ENCODE measurements around the gene MACIR. TPM values are rescaled to one million over a fixed set of nuclear protein-coding genes. Genes with fewer than 3 reads are reported as not detected.

Gene MACIR
- total RNA-seq, 2 experiments from 2014 or later = 1.3 to 1.6 TPM

DNA sequence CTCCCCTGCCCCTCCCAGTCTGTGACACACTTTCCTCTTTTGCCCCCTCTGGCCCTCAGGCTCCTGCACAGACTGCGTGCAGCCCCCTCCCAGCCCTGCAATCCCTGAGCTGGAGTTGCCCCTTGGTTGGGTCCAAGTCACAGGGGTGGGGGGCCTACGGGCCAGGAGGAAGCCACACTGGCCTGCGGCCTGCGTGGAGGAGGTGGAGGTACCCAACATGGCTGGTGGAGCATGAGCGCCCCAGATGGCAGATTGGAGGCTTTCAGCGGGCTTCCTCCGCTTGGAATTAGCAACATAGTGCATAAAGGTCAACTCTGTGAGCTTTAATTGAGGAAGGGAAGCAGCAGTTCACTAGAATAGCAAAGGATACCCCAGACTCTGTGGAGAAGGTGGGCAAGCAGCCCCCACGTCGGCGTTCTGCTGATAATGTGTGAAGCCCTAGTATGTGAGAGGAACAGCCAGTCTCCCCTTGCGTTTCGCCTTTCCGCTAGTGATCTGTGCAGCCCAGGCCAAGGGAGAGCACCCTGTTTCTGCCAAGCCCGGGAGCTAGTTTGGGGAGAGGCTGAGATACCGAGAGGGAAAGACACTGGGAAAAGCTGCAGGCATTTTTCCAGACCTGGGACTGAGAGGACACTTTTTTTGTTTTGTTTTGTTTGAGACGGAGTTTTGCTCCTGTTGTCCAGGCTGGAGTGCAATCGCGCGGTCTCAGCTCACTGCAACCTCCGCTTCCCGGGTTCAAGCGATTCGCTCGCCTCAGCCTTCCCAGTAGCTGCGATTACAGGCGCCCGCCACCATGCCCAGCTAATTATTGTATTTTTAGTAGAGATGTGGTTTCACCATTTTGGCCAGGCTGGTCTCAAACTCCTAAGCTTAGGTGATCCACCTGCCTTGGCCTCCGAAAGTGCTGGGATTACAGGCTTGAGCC is 35.3 kb upstream of the MACIR start:
- H3K36me3 Mint-ChIP-seq (ENCODE audit: low read depth) = peaks cover 6% of the 10 kb centered on the region

DNA sequence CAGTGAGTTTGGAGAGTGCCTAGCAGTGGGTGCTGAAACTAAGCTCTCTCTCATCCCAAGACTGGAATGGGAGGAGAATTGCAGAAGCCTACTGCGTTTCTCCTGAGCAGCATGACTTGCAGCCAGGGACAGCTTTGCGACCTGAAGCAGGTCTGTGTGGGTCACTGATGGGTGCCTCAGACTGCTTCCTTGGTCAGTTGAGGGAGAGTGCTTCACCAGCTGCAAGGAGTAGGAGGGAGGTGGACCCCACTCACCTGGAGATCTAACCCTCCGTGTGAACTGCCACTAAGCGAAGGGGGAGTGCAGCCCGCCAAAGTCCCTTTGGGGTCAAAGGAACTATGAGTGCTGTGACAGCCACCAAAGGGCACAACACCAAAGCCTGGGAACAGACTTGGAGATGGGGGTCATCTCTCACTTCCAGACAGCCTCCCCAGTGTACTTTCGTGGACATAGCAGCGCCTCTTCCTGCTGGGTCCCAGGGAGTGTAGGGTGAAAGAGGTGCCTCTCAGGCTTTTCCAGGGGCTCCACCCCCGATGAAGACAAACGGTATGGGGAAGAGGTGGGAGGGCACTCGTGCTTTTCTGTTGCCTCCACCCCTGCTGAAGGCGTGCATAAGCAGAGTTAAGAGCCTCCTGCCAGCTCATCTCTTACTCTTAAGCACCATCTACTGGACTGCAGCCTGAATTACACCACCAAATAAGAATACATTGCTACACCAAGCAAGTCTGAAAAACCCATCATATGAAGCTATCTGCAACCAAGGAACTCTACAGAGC is 34.3 kb upstream of the MACIR start:
- DNase-seq (peak in 11 of 14 experiments; percentile 2 to 72 (median 17)), ATAC-seq (ENCODE audit: poor library complexity) (peak; percentile 97)
- peaks cover 0 to 10% of the 10 kb centered on the region in 2 experiments for H3K27me3 ChIP-seq (ENCODE audit: control insufficient read depth in 1 of 2, insufficient read depth in 2 of 2, low read length in 2 of 2)
- no peaks in the 10 kb centered on the region for H3K36me3 ChIP-seq (ENCODE audit: insufficient read depth, low read length)
- Mint-ChIP-seq H3K4me1 (ENCODE audit: low read depth) (no peaks in the 10 kb centered on the region), H3K4me3 (no peak overlapping the region), H3K9me3 (no peaks in the 10 kb centered on the region), H3K36me3 (ENCODE audit: low read depth) (peaks cover 6% of the 10 kb centered on the region), H3K27ac (no peak overlapping the region), H3K27me3 (peaks cover 24% of the 10 kb centered on the region)
- ChIA-PET CTCF (interaction anchor here (0.9 to 2.2 kb wide), 6 partner anchors 8 to 251 kb away, joined by 3 to 6 read pairs (median 4); partner anchors contain the start of gene MACIR), POLR2A (interaction anchor here (1.8 kb wide), 1 partner anchor 444 kb away, joined by 4 read pairs; no protein-coding TSS in a partner anchor)
- TF ChIP-seq CTCF (IDR thresholded peaks at IDR 0.05) = peak; percentile 47
- peaks cover 5% of the 10 kb centered on the region for H3K4me1 ChIP-seq (ENCODE audit: insufficient read depth, low read length)
- no peak overlapping the region for H3K4me3 ChIP-seq (ENCODE audit: low read length)
- no peaks in the 10 kb centered on the region for H3K9me3 ChIP-seq (ENCODE audit: control insufficient read depth in 1 of 2, insufficient read depth in 1 of 2, low read length in 2 of 2)
- intact Hi-C loops (cut with DNase I, micrococcal nuclease) = loop anchor here (5.0 to 10.0 kb wide), 4 partner anchors 540 to 687 kb away; no protein-coding TSS in a partner anchor
- H3K27ac ChIP-seq (ENCODE audit: low read depth in 1 of 2, low read length in 2 of 2) = no peak overlapping the region

More for the DNA sequence above, 35.3 kb upstream of the MACIR start:
- Histone ChIP-seq H3K27me3 (ENCODE audit: control insufficient read depth in 1 of 2, insufficient read depth in 2 of 2, low read length in 2 of 2) (peaks cover 0 to 10% of the 10 kb centered on the region in 2 experiments), H3K4me3 (ENCODE audit: low read length) (no peak overlapping the region), H3K27ac (ENCODE audit: low read depth in 1 of 2, low read length in 2 of 2) (no peak overlapping the region), H3K9me3 (ENCODE audit: control insufficient read depth in 1 of 2, insufficient read depth in 1 of 2, low read length in 2 of 2) (no peaks in the 10 kb centered on the region), H3K4me1 (ENCODE audit: insufficient read depth, low read length) (peaks cover 5% of the 10 kb centered on the region), H3K36me3 (ENCODE audit: insufficient read depth, low read length) (no peaks in the 10 kb centered on the region)
- H3K27me3 Mint-ChIP-seq = peaks cover 24% of the 10 kb centered on the region
- H3K4me1 Mint-ChIP-seq (ENCODE audit: low read depth) = no peaks in the 10 kb centered on the region
- POLR2A ChIA-PET = no interaction called here
- no peak for DNase-seq
- no peak for TF ChIP-seq CTCF (IDR thresholded peaks at IDR 0.05)
- H3K4me3 Mint-ChIP-seq = no peak overlapping the region
- H3K9me3 Mint-ChIP-seq = no peaks in the 10 kb centered on the region
- no peak overlapping the region for H3K27ac Mint-ChIP-seq
- ATAC-seq (ENCODE audit: poor library complexity) = no peak
- intact Hi-C loops (cut with DNase I, micrococcal nuclease) = loop anchor here (5.0 to 10.0 kb wide), 4 partner anchors 538 to 686 kb away; no protein-coding TSS in a partner anchor
- CTCF ChIA-PET = interaction anchor here (2.2 kb wide), 1 partner anchor 9 kb away, joined by 5 read pairs; no protein-coding TSS in a partner anchor

DNA sequence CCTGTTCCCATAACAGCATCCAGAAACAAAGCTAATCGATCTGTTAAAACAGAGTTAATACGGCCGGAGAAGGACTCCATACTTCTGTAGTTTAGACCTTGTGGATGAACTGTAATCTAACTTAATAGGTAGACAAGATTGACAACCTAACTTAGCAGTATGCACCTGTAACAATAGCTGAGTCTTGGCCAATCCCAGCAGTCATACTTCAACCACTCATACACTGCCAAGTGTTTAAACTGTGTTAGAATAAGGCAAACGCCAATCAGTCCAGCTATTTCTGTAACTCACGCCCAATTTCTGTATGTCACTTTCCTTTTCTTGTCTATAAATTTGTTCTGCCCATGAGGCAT is 33.7 kb upstream of the MACIR start:
- Mint-ChIP-seq H3K27ac (no peak overlapping the region), H3K4me1 (ENCODE audit: low read depth) (no peaks in the 10 kb centered on the region), H3K9me3 (no peaks in the 10 kb centered on the region), H3K4me3 (no peak overlapping the region), H3K27me3 (peaks cover 24% of the 10 kb centered on the region), H3K36me3 (ENCODE audit: low read depth) (peaks cover under 1% of the 10 kb centered on the region)
- POLR2A ChIA-PET = interaction anchor here (1.8 kb wide), 1 partner anchor 445 kb away, joined by 4 read pairs; no protein-coding TSS in a partner anchor
- Histone ChIP-seq H3K9me3 (ENCODE audit: control insufficient read depth in 1 of 2, insufficient read depth in 1 of 2, low read length in 2 of 2) (no peaks in the 10 kb centered on the region), H3K27ac (ENCODE audit: low read depth in 1 of 2, low read length in 2 of 2) (no peak overlapping the region), H3K4me3 (ENCODE audit: low read length) (no peak overlapping the region), H3K4me1 (ENCODE audit: insufficient read depth, low read length) (peaks cover 5% of the 10 kb centered on the region), H3K27me3 (ENCODE audit: control insufficient read depth in 1 of 2, insufficient read depth in 2 of 2, low read length in 2 of 2) (peaks cover 0 to 10% of the 10 kb centered on the region in 2 experiments), H3K36me3 (ENCODE audit: insufficient read depth, low read length) (no peaks in the 10 kb centered on the region)
- ATAC-seq (ENCODE audit: poor library complexity) (no peak), DNase-seq (no peak)
- CTCF ChIA-PET = interaction anchor here (0.9 to 2.2 kb wide), 6 partner anchors 8 to 251 kb away, joined by 3 to 6 read pairs (median 4); partner anchors contain the start of gene MACIR
- no peak for TF ChIP-seq CTCF (IDR thresholded peaks at IDR 0.05)
- intact Hi-C loops (cut with DNase I, micrococcal nuclease) = loop anchor here (5.0 to 10.0 kb wide), 4 partner anchors 540 to 688 kb away; no protein-coding TSS in a partner anchor
